IMR-90 (cell line): ENCODE data around the gene ZNF597.

Experiments
- BHLHE40 ChIP-seq: fragments of 150-350 bp; IDR thresholded peaks from 2 replicates; pipeline ENCODE4 v1.6.1; 2016; ENCODE audit warnings: mild to moderate bottlenecking, low read depth, low read length
- CEBPB ChIP-seq: IDR thresholded peaks from 2 replicates; pipeline ENCODE4 v1.6.1; 2012; ENCODE audit warnings: low read depth, low read length, improper control_type of control experiment
- CTCF ChIP-seq: conservative IDR thresholded peaks from 2 replicates; pipeline ENCODE4 v1.5.1; 2012; ENCODE audit warnings: mild to moderate bottlenecking, low read depth, low read length, improper control_type of control experiment
- MAFK ChIP-seq: IDR thresholded peaks from 2 replicates; pipeline ENCODE4 v1.6.1; 2012; ENCODE audit warnings: low read depth, low read length, improper control_type of control experiment
- MAZ ChIP-seq: IDR thresholded peaks from 2 replicates; pipeline ENCODE4 v1.6.1; 2012; ENCODE audit warnings: low read depth, mild to moderate bottlenecking, low read length, improper control_type of control experiment, moderate library complexity, borderline replicate concordance
- MXI1 ChIP-seq: IDR thresholded peaks from 2 replicates; pipeline ENCODE4 v1.6.1; 2012; ENCODE audit warnings: low read depth, mild to moderate bottlenecking, low read length, moderate library complexity, borderline replicate concordance
- POLR2A ChIP-seq: IDR thresholded peaks from 2 replicates; pipeline ENCODE4 v1.6.1; 2012; ENCODE audit warnings: mild to moderate bottlenecking, low read depth, low read length
- RAD21 ChIP-seq: IDR thresholded peaks from 2 replicates; pipeline ENCODE4 v1.6.1; 2012; ENCODE audit warnings: low read length, improper control_type of control experiment
- RCOR1 ChIP-seq: IDR thresholded peaks from 2 replicates; pipeline ENCODE4 v1.6.1; 2012; ENCODE audit warnings: mild to moderate bottlenecking, low read length, improper control_type of control experiment; ENCODE audit not compliant: insufficient replicate concordance
- RFX5 ChIP-seq: IDR thresholded peaks from 2 replicates; pipeline ENCODE4 v1.8.0; 2012; ENCODE audit warnings: low read depth, mild to moderate bottlenecking, low read length, moderate library complexity
- USF2 ChIP-seq: fragments of 150-350 bp; IDR thresholded peaks from 2 replicates; pipeline ENCODE4 v1.6.1; 2017; ENCODE audit warnings: mild to moderate bottlenecking, antibody characterized with exemption, low read length, low read depth
- TF ChIP-seq, protein P1 (sequence below): fragments of 150-350 bp; IDR thresholded peaks from 2 replicates; pipeline ENCODE4 v1.6.1; 2016; ENCODE audit warnings: low read depth, mild to moderate bottlenecking, low read length, moderate library complexity, borderline replicate concordance

- TF ChIP-seq POLR2A (no peak), CTCF (no peak), MAZ (no peak), CEBPB (0 out of 2 replicates have a peak, but pooled peaks have one; percentile 44), MAFK (no peak), RFX5 (no peak), RAD21 (no peak), USF2 (no peak), MXI1 (no peak), RCOR1 (no peak), BHLHE40 (no peak)
- TF ChIP-seq, protein P1, sequence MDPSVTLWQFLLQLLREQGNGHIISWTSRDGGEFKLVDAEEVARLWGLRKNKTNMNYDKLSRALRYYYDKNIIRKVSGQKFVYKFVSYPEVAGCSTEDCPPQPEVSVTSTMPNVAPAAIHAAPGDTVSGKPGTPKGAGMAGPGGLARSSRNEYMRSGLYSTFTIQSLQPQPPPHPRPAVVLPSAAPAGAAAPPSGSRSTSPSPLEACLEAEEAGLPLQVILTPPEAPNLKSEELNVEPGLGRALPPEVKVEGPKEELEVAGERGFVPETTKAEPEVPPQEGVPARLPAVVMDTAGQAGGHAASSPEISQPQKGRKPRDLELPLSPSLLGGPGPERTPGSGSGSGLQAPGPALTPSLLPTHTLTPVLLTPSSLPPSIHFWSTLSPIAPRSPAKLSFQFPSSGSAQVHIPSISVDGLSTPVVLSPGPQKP = no peak
Measured at GRCh38 chr16:3461151-3461550, 17.8 kb upstream of the ZNF597 start.
